ENCODE measurements around the gene CCDC12.

The CCDC12 gene

DNA sequence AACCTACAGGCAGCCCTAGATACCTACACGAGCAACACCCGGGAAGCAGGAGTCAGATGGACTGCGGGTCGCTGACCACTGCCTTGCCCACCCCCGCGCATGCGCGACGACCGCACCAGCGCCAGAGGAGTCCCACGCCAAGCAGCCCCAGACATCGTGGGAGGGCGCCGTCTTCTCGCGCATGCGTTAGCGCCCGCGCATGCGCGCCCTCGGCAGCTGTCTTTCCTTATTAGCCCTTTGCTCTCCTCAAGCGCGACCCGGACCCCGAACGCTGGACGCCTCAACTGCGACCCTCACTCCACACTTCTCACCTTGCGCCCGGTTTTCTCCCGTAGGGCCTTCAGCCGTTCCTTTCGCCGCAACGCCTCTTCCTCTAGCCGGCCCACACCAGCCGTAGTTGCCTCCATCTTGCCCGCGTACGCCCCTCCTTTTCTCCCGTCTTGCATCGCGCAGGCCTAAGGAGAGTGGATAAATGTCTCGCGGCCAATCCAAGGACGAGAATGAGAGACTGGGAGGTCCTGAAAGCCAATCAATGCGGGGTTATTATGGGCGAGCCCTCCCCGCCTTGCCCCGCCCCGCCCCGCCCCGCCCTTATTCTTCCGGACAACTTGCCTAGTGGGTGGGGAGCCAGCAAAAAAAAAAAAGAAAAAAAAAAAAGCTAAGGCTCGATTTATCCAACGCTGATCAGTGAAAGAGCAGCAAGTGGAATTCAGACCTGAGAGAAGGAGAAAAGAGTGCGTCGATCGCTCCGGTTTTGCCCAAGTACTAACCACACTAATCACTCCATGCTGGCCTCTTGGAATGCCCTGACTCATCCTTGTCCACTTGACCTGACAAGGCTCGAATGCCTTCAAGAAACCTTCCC is at the start of gene CCDC12:
TSS of gene CCDC12 (minus strand) at position 420 of the 865 bp plus-strand sequence. CDS start at position 407, 13 bp downstream.
- H3K27ac ChIP-seq, result peak within 1 kb of the TSS; percentile 88
- no peak for TF ChIP-seq ZFX (IDR thresholded peaks at IDR 0.05)
- TF ChIP-seq, protein P1, sequence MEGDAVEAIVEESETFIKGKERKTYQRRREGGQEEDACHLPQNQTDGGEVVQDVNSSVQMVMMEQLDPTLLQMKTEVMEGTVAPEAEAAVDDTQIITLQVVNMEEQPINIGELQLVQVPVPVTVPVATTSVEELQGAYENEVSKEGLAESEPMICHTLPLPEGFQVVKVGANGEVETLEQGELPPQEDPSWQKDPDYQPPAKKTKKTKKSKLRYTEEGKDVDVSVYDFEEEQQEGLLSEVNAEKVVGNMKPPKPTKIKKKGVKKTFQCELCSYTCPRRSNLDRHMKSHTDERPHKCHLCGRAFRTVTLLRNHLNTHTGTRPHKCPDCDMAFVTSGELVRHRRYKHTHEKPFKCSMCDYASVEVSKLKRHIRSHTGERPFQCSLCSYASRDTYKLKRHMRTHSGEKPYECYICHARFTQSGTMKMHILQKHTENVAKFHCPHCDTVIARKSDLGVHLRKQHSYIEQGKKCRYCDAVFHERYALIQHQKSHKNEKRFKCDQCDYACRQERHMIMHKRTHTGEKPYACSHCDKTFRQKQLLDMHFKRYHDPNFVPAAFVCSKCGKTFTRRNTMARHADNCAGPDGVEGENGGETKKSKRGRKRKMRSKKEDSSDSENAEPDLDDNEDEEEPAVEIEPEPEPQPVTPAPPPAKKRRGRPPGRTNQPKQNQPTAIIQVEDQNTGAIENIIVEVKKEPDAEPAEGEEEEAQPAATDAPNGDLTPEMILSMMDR (conservative IDR thresholded peaks at IDR 0.05), result no peak

GRCh38 chr3:47024932-47025331 is 48.4 kb upstream of the CCDC12 start:
- no peak overlapping the region for H3K27ac ChIP-seq
- TF ChIP-seq, protein P1 (conservative IDR thresholded peaks at IDR 0.05), result no peak
- no peak for TF ChIP-seq ZFX (IDR thresholded peaks at IDR 0.05)

GRCh38 chr3:47022641-47023071 is 46.1 kb upstream of the CCDC12 start:
- no peak for TF ChIP-seq ZFX (IDR thresholded peaks at IDR 0.05)
- TF ChIP-seq, protein P1 (conservative IDR thresholded peaks at IDR 0.05), result no peak

GRCh38 chr3:47020311-47020710 is 43.8 kb upstream of the CCDC12 start:
- TF ChIP-seq ZFX (IDR thresholded peaks at IDR 0.05), result no peak
- TF ChIP-seq, protein P1 (conservative IDR thresholded peaks at IDR 0.05), result no peak
- H3K27ac ChIP-seq, result no peak overlapping the region

More at GRCh38 chr3:47022641-47023071, 46.1 kb upstream of the CCDC12 start:
- H3K27ac ChIP-seq, result no peak overlapping the region

GRCh38 chr3:47019201-47019600 is 42.7 kb upstream of the CCDC12 start:
- no peak overlapping the region for H3K27ac ChIP-seq
- no peak for TF ChIP-seq ZFX (IDR thresholded peaks at IDR 0.05)
- TF ChIP-seq, protein P1 (conservative IDR thresholded peaks at IDR 0.05), result no peak

DNA sequence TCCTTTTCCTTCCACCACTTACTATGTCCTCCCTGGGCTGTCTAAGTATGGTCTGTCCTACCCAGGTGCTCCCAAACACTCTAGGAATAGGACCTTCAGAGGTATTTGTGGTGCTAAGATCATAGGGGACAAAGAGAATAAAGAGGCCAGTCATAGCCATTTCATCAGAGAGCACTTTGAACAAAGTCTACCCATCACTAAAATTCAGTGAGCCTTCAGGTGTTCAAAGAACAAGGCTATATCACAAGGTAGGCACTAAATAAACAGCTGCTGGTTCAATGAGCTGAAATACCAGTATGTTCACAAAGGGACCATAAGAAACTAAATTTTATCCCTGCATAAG is 41.7 kb upstream of the CCDC12 start:
- H3K27ac ChIP-seq, result no peak overlapping the region
- TF ChIP-seq, protein P1 (conservative IDR thresholded peaks at IDR 0.05), result no peak
- TF ChIP-seq ZFX (IDR thresholded peaks at IDR 0.05), result no peak

DNA sequence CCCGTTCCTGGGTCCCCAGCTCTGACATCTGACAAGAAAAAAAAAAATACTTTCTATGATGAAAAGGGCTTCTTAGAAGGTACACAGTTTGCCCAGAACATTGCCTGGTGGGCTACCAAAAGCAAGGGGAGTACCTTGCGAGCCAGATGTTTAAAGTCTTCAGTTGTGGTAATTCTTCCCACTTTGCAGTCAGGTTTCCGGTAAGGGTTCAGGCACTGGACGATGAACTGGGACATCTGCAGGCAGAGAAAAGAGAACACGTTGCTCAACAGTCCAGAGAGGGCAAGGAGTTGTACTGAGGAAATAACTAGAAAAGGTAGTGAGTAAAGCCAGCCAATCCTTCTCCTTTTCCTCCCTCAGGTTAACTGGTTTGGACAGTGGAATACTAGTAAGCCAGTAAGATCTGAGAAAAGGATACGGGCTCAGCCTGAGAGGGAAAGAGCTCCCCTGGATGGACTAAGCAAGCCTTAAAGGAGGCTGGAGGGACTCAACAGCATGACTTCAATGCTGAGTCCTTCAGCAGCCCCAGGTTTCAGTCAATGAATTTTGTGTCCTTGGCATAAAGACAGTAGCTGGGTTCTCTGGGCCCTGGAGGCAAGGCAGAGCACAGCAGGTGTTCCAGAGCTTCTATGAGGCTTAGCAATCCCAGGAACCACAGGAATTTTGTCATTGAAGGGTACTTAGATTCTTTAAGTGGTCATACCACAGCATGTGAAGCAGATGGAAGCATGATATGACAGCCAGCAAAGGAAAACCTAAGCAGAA is 41.1 kb upstream of the CCDC12 start:
- no peak overlapping the region for H3K27ac ChIP-seq

More for the DNA sequence above, 41.1 kb upstream of the CCDC12 start:
- no peak for TF ChIP-seq ZFX (IDR thresholded peaks at IDR 0.05)
- TF ChIP-seq, protein P1 (conservative IDR thresholded peaks at IDR 0.05), result no peak
